Thyroid gland (tissue), 4 donors: ENCODE results near the gene TRIM7. TPM values are rescaled to one million over a fixed set of nuclear protein-coding genes. Genes with fewer than 3 reads are reported as not detected.

Experiments used
- DNase-seq, 2 donors: peaks; one replicate each; pipeline ENCODE4 v3.0.0-alpha.2; 2019
- H3K27ac ChIP-seq, 3 donors: fragments of 200-600 bp; sonication (generic); 1 replicate in 2 of 3; 2 replicates in 1 of 3; pipeline ENCODE4 v1.5.1; 2016 to 2019; ENCODE audit warnings: mild to moderate bottlenecking in 1 of 3, moderate library complexity in 1 of 3
- H3K27me3 ChIP-seq: fragments of 200-600 bp; sonication (generic); one replicate; pipeline ENCODE4 v1.5.1; 2019
- H3K36me3 ChIP-seq, 2 donors: fragments of 200-600 bp; sonication (generic); one replicate each; pipeline ENCODE4 v1.5.1; 2016 to 2019
- H3K4me1 ChIP-seq, 2 donors: fragments of 200-600 bp; sonication (generic); one replicate each; pipeline ENCODE4 v1.5.1; 2017 to 2019
- H3K4me3 ChIP-seq, 3 donors: fragments of 200-600 bp; sonication (generic); replicated peaks in 1 of 3; 1 replicate in 2 of 3; 2 replicates in 1 of 3; pipeline ENCODE4 v1.5.1; 2016; ENCODE audit warnings: mild to moderate bottlenecking in 1 of 3
- H3K9me3 ChIP-seq: fragments of 200-600 bp; sonication (generic); one replicate; pipeline ENCODE4 v1.5.1; 2017
- POLR2A ChIP-seq, 2 donors: fragments of 450-650 bp; IDR thresholded peaks; one replicate each; pipeline ENCODE4 v1.6.1; 2017; ENCODE audit warnings: antibody characterized with exemption in 2 of 2, mild to moderate bottlenecking in 2 of 2, moderate library complexity in 1 of 2
- WGBS, 2 donors: methylation state at CpG; one replicate each; pipeline ENCODE4 v1.1.5; 2017; 5-methylcytosine and 5-hydroxymethylcytosine counted together
- intact Hi-C: fragments of 100-400 bp; cut with DNase I; formaldehyde crosslinking; loops from one replicate; pipeline ENCODE4 v1.15.1; 2023
- total RNA-seq, 4 donors: library from RNA; depleted of rRNA; stranded (reverse); fragments of >200 nt; gene quantifications; one replicate each; pipeline ENCODE4 v1.2.3, GENCODE V29; 2016
- TF ChIP-seq, protein P1 (sequence below), 6 experiments: fragments of 200-600 bp in 3 of 6; fragments of 450-650 bp in 3 of 6; sonication (generic) in 3 of 6; IDR thresholded peaks; one replicate each; pipeline ENCODE4 v1.5.1; 2016 to 2019; ENCODE audit warnings: antibody characterized with exemption in 6 of 6, mild to moderate bottlenecking in 2 of 6, inconsistent platforms in 1 of 6, moderate library complexity in 1 of 6

TRIM7 gene
- total RNA-seq, 4 donors from 2014 or later: 12.3 to 14.2 (median 13.0) TPM

GRCh38 chr5:181203777-181204112, 1.3 kb downstream of the TRIM7 start:
- no peaks in the 10 kb centered on the region for H3K27me3 ChIP-seq
- peak overlapping the region; percentile 58 to 83 (median 70) for H3K27ac ChIP-seq
- H3K36me3 ChIP-seq: no peaks in the 10 kb centered on the region
- H3K9me3 ChIP-seq: no peaks in the 10 kb centered on the region
- peak overlapping the region; percentile 59 to 64 (median 60) for H3K4me3 ChIP-seq
- WGBS, 2 donors: 15 to 69% methylated on average over 3 to 16 of the region's 17 CpGs
- intact Hi-C loops: no loop called here
- peaks cover 12 to 16% of the 10 kb centered on the region in 2 donors for H3K4me1 ChIP-seq
- DNase-seq: peak in 1 of 2 donors; percentile 13
- TF ChIP-seq, protein P1, sequence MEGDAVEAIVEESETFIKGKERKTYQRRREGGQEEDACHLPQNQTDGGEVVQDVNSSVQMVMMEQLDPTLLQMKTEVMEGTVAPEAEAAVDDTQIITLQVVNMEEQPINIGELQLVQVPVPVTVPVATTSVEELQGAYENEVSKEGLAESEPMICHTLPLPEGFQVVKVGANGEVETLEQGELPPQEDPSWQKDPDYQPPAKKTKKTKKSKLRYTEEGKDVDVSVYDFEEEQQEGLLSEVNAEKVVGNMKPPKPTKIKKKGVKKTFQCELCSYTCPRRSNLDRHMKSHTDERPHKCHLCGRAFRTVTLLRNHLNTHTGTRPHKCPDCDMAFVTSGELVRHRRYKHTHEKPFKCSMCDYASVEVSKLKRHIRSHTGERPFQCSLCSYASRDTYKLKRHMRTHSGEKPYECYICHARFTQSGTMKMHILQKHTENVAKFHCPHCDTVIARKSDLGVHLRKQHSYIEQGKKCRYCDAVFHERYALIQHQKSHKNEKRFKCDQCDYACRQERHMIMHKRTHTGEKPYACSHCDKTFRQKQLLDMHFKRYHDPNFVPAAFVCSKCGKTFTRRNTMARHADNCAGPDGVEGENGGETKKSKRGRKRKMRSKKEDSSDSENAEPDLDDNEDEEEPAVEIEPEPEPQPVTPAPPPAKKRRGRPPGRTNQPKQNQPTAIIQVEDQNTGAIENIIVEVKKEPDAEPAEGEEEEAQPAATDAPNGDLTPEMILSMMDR (IDR thresholded peaks at IDR 0.05): no peak
- no peak for TF ChIP-seq POLR2A (IDR thresholded peaks at IDR 0.05)

DNA sequence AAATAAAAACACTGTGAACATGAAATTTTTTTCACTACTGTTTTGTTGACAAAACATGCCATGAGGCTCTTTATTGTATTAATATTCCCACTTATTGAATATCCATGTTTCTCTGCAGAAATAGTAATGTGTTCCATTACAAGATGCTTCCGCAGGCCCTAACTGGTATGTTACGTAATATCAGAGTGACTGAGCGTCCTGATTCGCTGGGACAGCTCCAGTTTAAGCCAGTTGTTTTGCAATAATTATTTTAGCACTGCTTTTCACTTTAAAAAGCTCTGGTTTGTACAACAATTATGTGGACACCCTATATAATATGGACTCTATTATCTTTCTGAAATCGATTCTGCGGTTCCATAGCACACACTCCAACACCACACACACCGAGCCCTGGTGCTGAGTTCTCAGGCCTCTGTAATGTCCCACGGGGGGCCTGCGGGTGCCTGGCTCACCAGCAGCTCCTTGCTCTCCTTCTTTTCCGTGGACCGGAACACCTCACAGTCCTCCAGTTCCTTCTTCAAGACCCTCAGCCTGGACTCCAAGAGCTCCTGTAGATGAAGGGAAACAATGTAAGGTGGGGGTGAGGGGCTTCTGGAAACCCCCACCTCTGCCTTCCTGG, 1.8 kb downstream of the TRIM7 start:
- TF ChIP-seq, protein P1 (IDR thresholded peaks at IDR 0.05): no peak
- TF ChIP-seq POLR2A (IDR thresholded peaks at IDR 0.05): no peak
- WGBS, 2 donors: 80 to 89% methylated on average over 11 of the region's 11 CpGs
- Histone ChIP-seq H3K36me3 (no peaks in the 10 kb centered on the region), H3K27me3 (no peaks in the 10 kb centered on the region), H3K27ac (peak overlapping the region in 2 of 3 donors; percentile 70 to 83), H3K9me3 (no peaks in the 10 kb centered on the region), H3K4me3 (peak overlapping the region in 1 of 3 donors; percentile 60), H3K4me1 (peaks cover 12 to 16% of the 10 kb centered on the region in 2 donors)
- DNase-seq: no peak
- intact Hi-C loops: no loop called here

- Histone ChIP-seq H3K27ac (no peak overlapping the region), H3K36me3 (no peaks in the 10 kb centered on the region), H3K4me1 (peaks cover 5 to 6% of the 10 kb centered on the region in 2 donors), H3K9me3 (no peaks in the 10 kb centered on the region), H3K4me3 (no peak overlapping the region), H3K27me3 (no peaks in the 10 kb centered on the region)
- intact Hi-C loops: no loop called here
- no peak for TF ChIP-seq POLR2A (IDR thresholded peaks at IDR 0.05)
- WGBS, 2 donors: 72 to 93% methylated on average over 4 of the region's 4 CpGs
- DNase-seq: no peak
Observed at GRCh38 chr5:181200816-181201215, 4.2 kb downstream of the TRIM7 start.

DNA sequence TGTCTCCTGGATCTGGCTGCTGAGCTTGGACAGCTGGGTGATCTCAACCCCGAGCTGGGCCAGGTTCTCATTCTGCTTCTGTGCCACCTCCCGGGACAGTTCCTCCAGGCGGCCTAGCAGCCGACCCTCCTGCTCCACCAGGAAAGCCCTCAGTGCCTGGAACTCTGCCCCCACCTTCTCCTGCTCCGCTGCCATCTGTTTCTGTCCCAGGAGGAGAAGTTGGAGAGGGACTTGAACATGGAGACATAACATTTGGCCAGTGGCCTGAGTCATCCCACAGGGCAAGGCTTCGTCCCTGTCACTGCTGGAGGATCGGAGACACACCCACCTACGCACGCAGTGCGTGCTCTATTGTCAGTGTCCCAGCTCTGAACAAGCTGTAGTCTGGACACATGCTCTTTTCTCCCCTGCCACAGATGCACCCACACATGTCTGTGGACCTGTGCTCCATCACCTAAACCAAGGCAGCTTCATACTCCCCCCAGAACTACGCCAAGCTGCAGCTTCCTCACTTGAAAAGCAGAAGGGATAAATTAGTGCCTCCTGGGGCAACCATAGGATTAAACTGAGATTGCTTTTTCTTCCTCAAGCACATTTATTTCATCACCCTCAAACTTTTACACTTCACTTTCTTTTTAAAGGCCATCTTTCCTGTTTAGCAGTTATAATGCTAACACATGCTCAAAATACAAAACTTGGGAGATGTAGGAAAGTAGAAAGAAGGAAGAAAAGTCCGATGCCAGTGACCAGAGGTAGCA, 4.9 kb downstream of the TRIM7 start:
- 77 to 95% methylated on average over 12 of the region's 12 CpGs for WGBS, 2 donors
- intact Hi-C loops: no loop called here
- no peak overlapping the region for H3K4me3 ChIP-seq

DNA sequence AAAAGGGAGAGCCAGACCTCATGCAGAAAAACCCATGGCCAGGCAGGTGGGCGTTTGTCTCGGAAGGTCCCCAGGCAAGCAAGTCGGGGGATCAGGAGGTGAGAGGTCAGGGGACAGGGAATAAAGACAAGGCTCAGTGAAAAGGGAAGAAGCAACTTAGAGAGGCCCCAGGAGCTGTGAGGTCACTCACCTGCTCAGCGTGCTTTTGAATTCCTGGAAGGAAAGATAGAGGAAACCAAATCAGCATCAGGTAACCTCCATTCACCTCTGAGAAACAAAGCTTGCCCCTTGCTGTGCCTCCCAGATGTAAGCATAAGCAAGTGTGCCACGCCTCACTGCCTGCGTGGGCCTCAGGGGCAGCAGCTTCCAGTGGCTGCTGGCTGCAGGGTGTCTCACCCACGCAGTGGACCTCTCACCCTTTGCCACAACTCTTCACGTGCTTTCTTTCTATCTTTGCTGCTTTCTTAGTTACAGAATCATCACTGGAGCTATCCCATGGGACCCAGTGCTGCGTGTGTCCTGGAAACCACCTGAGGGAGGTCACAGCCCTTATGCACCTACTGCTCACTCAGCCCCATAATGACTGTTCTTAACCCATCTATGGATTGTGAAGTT, 6.0 kb downstream of the TRIM7 start:
- H3K36me3 ChIP-seq: no peaks in the 10 kb centered on the region
- WGBS, 2 donors: 55 to 65% methylated on average over 9 of the region's 9 CpGs
- no peak overlapping the region for H3K27ac ChIP-seq
- no peaks in the 10 kb centered on the region for H3K4me1 ChIP-seq
- no peak overlapping the region for H3K4me3 ChIP-seq
- DNase-seq: no peak
- intact Hi-C loops: no loop called here
- no peak for TF ChIP-seq POLR2A (IDR thresholded peaks at IDR 0.05)
- TF ChIP-seq, protein P1 (IDR thresholded peaks at IDR 0.05): no peak
- H3K9me3 ChIP-seq: no peaks in the 10 kb centered on the region
- H3K27me3 ChIP-seq: no peaks in the 10 kb centered on the region

More for the DNA sequence above, 4.9 kb downstream of the TRIM7 start:
- DNase-seq: no peak
- no peak overlapping the region for H3K27ac ChIP-seq
- H3K9me3 ChIP-seq: no peaks in the 10 kb centered on the region
- no peaks in the 10 kb centered on the region for H3K27me3 ChIP-seq
- H3K4me1 ChIP-seq: no peaks in the 10 kb centered on the region
- TF ChIP-seq, protein P1 (IDR thresholded peaks at IDR 0.05): no peak
- no peak for TF ChIP-seq POLR2A (IDR thresholded peaks at IDR 0.05)
- no peaks in the 10 kb centered on the region for H3K36me3 ChIP-seq
